ENCODE results near the gene SLC35E2B.
"Not testable (repeated sequence)": the region's sequence is repeated elsewhere in the genome, so short reads cannot be mapped to it uniquely, and the experiment has no call there.

SLC35E2B gene

DNA sequence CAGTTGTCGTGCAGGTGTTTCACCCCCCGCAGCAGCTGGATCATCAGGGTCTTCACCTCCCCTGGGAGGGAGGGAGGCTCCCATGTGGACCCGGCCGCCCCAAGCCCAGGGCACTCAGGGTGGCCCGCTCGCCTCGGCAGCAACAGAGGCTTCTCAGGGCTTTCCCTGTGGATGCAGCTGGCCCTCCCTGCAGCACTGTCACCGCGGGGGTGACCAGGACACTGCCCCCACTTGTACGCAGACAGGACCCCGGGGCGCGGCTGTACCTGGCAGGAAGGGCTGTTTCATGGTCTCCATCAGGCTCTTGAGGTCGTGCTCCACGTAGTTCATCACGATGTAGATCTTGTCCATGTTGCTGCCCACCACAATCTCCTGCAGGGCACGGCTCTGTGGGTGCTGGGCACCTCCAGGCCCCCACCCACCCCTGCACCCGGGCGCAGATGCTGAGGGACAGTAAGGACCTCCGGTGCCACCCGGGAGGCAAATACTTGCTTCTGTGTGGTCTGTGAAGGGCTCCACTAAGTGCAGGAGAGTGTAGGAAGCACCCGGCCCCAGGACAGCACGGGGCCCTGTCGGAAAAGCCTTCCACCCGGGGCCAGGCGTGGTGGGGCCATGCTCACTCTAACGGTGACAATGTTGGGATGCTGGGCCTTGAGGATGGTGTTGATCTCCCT is 11.8 kb upstream of the SLC35E2B start:
- not testable (repeated sequence) for H3K9me2 ChIP-seq (ENCODE audit: low read depth, low read length); H3K4me1 ChIP-seq (ENCODE audit: insufficient read depth, low read length, severe bottlenecking); H2AFZ ChIP-seq (ENCODE audit: low read length); H4K20me1 ChIP-seq (ENCODE audit: insufficient read depth, low read length); H3F3A ChIP-seq (ENCODE audit: insufficient read depth, low read length); H3K4me3 ChIP-seq (ENCODE audit: low read depth, low read length, poor library complexity, severe bottlenecking); H3K27me3 ChIP-seq (ENCODE audit: insufficient read depth, low read length); H3K4me2 ChIP-seq (ENCODE audit: low read length); H3K36me3 ChIP-seq (ENCODE audit: insufficient read depth, low read length); H3K27ac ChIP-seq (ENCODE audit: low read depth, low read length, poor library complexity, severe bottlenecking); H3K79me2 ChIP-seq (ENCODE audit: insufficient read depth, low read length); H3K9me3 ChIP-seq (ENCODE audit: low read length); H3K9ac ChIP-seq (ENCODE audit: low read length)

DNA sequence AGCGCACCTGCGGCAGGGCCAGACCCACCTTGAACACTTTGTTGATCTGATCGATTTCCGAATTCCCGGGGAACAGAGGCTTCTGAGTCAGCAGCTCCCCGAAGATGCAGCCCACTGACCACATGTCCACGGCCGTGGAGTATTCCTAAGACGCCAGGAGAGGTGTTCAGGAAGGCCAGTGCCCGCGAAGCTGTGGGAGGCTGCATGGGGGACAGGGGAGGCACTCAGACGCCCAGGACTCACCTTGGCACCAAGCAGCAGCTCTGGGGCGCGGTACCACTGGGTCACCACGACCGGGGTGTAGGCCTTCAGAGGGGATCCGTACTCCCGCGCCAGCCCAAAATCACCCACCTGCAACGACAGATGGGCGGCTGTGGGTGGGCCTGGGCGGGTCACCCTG is 11.2 kb upstream of the SLC35E2B start:
- H3K36me3 ChIP-seq (ENCODE audit: insufficient read depth, low read length) = no peaks in the 10 kb centered on the region
- H3K9me2 ChIP-seq (ENCODE audit: low read depth, low read length) = no peaks in the 10 kb centered on the region
- no peaks in the 10 kb centered on the region for H3K27me3 ChIP-seq (ENCODE audit: insufficient read depth, low read length)
- no peaks in the 10 kb centered on the region for H3K79me2 ChIP-seq (ENCODE audit: insufficient read depth, low read length)
- H4K20me1 ChIP-seq (ENCODE audit: insufficient read depth, low read length) = no peaks in the 10 kb centered on the region
- no peak overlapping the region for H3K27ac ChIP-seq (ENCODE audit: low read depth, low read length, poor library complexity, severe bottlenecking)
- H3F3A ChIP-seq (ENCODE audit: insufficient read depth, low read length) = no peaks in the 10 kb centered on the region
- no peaks in the 10 kb centered on the region for H3K9me3 ChIP-seq (ENCODE audit: low read length)
- no peak overlapping the region for H2AFZ ChIP-seq (ENCODE audit: low read length)
- no peak overlapping the region for H3K9ac ChIP-seq (ENCODE audit: low read length)
- no peak for TF ChIP-seq EZH2 (IDR thresholded peaks at IDR 0.05; ENCODE audit: borderline replicate concordance, low read length)
- TF ChIP-seq, protein P1, sequence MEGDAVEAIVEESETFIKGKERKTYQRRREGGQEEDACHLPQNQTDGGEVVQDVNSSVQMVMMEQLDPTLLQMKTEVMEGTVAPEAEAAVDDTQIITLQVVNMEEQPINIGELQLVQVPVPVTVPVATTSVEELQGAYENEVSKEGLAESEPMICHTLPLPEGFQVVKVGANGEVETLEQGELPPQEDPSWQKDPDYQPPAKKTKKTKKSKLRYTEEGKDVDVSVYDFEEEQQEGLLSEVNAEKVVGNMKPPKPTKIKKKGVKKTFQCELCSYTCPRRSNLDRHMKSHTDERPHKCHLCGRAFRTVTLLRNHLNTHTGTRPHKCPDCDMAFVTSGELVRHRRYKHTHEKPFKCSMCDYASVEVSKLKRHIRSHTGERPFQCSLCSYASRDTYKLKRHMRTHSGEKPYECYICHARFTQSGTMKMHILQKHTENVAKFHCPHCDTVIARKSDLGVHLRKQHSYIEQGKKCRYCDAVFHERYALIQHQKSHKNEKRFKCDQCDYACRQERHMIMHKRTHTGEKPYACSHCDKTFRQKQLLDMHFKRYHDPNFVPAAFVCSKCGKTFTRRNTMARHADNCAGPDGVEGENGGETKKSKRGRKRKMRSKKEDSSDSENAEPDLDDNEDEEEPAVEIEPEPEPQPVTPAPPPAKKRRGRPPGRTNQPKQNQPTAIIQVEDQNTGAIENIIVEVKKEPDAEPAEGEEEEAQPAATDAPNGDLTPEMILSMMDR (IDR thresholded peaks at IDR 0.05; ENCODE audit: low read length) = no peak
- no peaks in the 10 kb centered on the region for H3K4me1 ChIP-seq (ENCODE audit: insufficient read depth, low read length, severe bottlenecking)
- H3K4me3 ChIP-seq (ENCODE audit: low read depth, low read length, poor library complexity, severe bottlenecking) = no peak overlapping the region
- no peak overlapping the region for H3K4me2 ChIP-seq (ENCODE audit: low read length)

DNA sequence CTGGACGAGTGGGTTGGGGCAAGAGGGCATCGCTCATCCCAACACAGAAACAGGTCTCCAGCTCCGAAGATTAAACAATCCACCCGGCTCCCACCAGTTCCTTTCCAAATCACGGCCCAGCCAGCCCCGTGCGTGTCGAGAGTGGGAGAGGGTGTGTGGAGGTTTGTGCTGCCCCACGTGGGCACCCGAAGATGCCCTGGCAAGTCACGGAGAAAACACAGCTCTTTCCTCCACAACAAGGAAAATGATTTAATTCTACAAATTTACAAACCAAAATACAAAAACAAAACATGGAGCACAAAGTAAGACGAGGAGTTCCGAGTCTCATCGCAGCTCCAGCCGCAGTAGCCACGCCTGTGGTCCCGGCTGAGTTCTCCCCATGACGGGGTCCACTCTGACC is 9.9 kb upstream of the SLC35E2B start:
- H3K4me2 ChIP-seq (ENCODE audit: low read length); H3K9ac ChIP-seq (ENCODE audit: low read length); H2AFZ ChIP-seq (ENCODE audit: low read length); H4K20me1 ChIP-seq (ENCODE audit: insufficient read depth, low read length); H3K9me2 ChIP-seq (ENCODE audit: low read depth, low read length); H3K4me1 ChIP-seq (ENCODE audit: insufficient read depth, low read length, severe bottlenecking); H3K27me3 ChIP-seq (ENCODE audit: insufficient read depth, low read length); H3K9me3 ChIP-seq (ENCODE audit: low read length); H3K79me2 ChIP-seq (ENCODE audit: insufficient read depth, low read length); H3F3A ChIP-seq (ENCODE audit: insufficient read depth, low read length); H3K36me3 ChIP-seq (ENCODE audit: insufficient read depth, low read length); H3K4me3 ChIP-seq (ENCODE audit: low read depth, low read length, poor library complexity, severe bottlenecking); H3K27ac ChIP-seq (ENCODE audit: low read depth, low read length, poor library complexity, severe bottlenecking): not testable (repeated sequence)

DNA sequence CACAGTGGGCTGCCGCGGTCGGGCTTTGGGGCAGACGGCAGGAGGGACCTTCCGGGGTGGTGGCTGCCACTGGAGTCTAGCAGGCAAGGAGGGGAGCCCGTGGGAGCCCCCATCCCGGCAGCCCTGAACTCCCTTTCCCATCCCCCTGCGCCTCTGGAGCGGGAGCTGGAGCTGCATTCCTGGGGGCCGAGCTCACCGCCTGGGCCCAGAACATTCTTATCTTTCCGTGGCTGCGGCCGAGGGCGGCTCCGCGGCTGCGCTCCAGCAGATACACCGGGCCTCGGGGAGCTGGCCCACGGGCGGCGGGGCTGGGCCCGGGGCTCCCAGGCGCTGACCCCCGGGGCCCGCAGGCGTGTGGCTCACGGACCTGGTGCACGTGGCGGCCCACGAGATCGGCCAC is 8.0 kb upstream of the SLC35E2B start:
- H3K9me3 ChIP-seq (ENCODE audit: low read length); H3K9ac ChIP-seq (ENCODE audit: low read length); H3K79me2 ChIP-seq (ENCODE audit: insufficient read depth, low read length); H4K20me1 ChIP-seq (ENCODE audit: insufficient read depth, low read length); H3K9me2 ChIP-seq (ENCODE audit: low read depth, low read length); H3F3A ChIP-seq (ENCODE audit: insufficient read depth, low read length); H2AFZ ChIP-seq (ENCODE audit: low read length); H3K4me1 ChIP-seq (ENCODE audit: insufficient read depth, low read length, severe bottlenecking); H3K27ac ChIP-seq (ENCODE audit: low read depth, low read length, poor library complexity, severe bottlenecking); H3K4me3 ChIP-seq (ENCODE audit: low read depth, low read length, poor library complexity, severe bottlenecking); H3K4me2 ChIP-seq (ENCODE audit: low read length); H3K27me3 ChIP-seq (ENCODE audit: insufficient read depth, low read length); H3K36me3 ChIP-seq (ENCODE audit: insufficient read depth, low read length): not testable (repeated sequence)

DNA sequence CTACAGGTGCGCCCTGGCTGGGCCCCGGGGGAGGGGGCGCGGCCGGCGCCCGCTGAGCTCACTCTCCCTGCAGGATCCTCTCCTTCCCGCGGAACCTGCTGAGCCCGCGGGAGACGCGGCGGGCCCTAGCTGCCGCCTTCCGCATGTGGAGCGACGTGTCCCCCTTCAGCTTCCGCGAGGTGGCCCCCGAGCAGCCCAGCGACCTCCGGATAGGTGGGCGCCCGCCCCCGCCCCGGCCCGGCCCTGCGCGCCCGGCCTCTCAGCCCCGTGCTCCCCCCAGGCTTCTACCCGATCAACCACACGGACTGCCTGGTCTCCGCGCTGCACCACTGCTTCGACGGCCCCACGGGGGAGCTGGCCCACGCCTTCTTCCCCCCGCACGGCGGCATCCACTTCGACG is 7.5 kb upstream of the SLC35E2B start:
- not testable (repeated sequence) for H3K9ac ChIP-seq (ENCODE audit: low read length); H3K4me1 ChIP-seq (ENCODE audit: insufficient read depth, low read length, severe bottlenecking); H3K36me3 ChIP-seq (ENCODE audit: insufficient read depth, low read length); H3K4me2 ChIP-seq (ENCODE audit: low read length); H3K9me3 ChIP-seq (ENCODE audit: low read length); H3K4me3 ChIP-seq (ENCODE audit: low read depth, low read length, poor library complexity, severe bottlenecking); H3F3A ChIP-seq (ENCODE audit: insufficient read depth, low read length); H2AFZ ChIP-seq (ENCODE audit: low read length); H3K27me3 ChIP-seq (ENCODE audit: insufficient read depth, low read length); H3K79me2 ChIP-seq (ENCODE audit: insufficient read depth, low read length); H4K20me1 ChIP-seq (ENCODE audit: insufficient read depth, low read length); H3K27ac ChIP-seq (ENCODE audit: low read depth, low read length, poor library complexity, severe bottlenecking); H3K9me2 ChIP-seq (ENCODE audit: low read depth, low read length)

DNA sequence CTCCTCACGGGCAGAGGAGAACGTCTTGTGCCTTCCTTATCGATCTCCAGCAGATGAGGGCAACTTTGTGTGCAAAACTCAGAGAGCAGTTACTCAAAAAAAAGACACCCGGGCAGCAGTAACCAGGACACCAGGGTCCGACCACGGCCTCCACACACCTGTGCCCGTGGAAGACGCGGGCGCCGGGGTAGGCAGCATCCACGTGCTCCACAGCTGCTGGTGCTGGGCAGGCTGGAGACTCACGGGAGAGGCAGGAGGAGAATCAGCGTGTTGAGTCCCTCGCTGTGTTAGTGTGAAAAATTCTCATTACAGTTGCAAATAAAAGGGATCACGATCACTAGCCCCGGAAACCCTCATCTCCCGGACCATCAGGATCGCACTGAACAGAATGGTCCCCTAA is 6.5 kb upstream of the SLC35E2B start:
- not testable (repeated sequence) for H3K4me1 ChIP-seq (ENCODE audit: insufficient read depth, low read length, severe bottlenecking); H3K36me3 ChIP-seq (ENCODE audit: insufficient read depth, low read length); H3K9ac ChIP-seq (ENCODE audit: low read length); H3K27me3 ChIP-seq (ENCODE audit: insufficient read depth, low read length); H3K27ac ChIP-seq (ENCODE audit: low read depth, low read length, poor library complexity, severe bottlenecking); H3K79me2 ChIP-seq (ENCODE audit: insufficient read depth, low read length); H2AFZ ChIP-seq (ENCODE audit: low read length); H3K4me2 ChIP-seq (ENCODE audit: low read length); H3F3A ChIP-seq (ENCODE audit: insufficient read depth, low read length); H3K9me2 ChIP-seq (ENCODE audit: low read depth, low read length); H3K9me3 ChIP-seq (ENCODE audit: low read length); H3K4me3 ChIP-seq (ENCODE audit: low read depth, low read length, poor library complexity, severe bottlenecking); H4K20me1 ChIP-seq (ENCODE audit: insufficient read depth, low read length)
